Liver (tissue), 9 donors: Measurements from ENCODE around the gene THBD. TPM values are rescaled to one million over a fixed set of nuclear protein-coding genes. Genes with fewer than 3 reads are reported as not detected.

Experiments used
- DNase-seq: peaks from one replicate; pipeline ENCODE4 v3.0.0-alpha.2; 2017; ENCODE audit warnings: low spot score
- H3K27ac ChIP-seq, 2 donors: one replicate each; pipeline ENCODE4 v1.7.0; 2013; ENCODE audit warnings: inconsistent platforms in 2 of 2, low read length in 2 of 2, control low read depth in 1 of 2, low read depth in 1 of 2, mild to moderate bottlenecking in 1 of 2
- H3K27me3 ChIP-seq, 4 donors: one replicate each; pipeline versions ENCODE4 v1.6.1 to v1.7.0; 2013; ENCODE audit warnings: low read length in 3 of 4, inconsistent platforms in 1 of 4, mild to moderate bottlenecking in 1 of 4, moderate library complexity in 1 of 4; ENCODE audit not compliant: control insufficient read depth in 4 of 4, insufficient read depth in 4 of 4
- H3K36me3 ChIP-seq, 4 donors: one replicate each; pipeline versions ENCODE4 v1.6.1 to v1.7.0; 2013; ENCODE audit warnings: low read length in 3 of 4, mild to moderate bottlenecking in 3 of 4, low read depth in 1 of 4, moderate library complexity in 1 of 4; ENCODE audit not compliant: control insufficient read depth in 4 of 4, insufficient read depth in 3 of 4
- H3K4me1 ChIP-seq, 4 donors: one replicate each; pipeline versions ENCODE4 v1.6.1 to v1.7.0; 2013; ENCODE audit warnings: low read length in 3 of 4, mild to moderate bottlenecking in 3 of 4, moderate library complexity in 1 of 4; ENCODE audit not compliant: control insufficient read depth in 4 of 4, insufficient read depth in 4 of 4
- H3K4me3 ChIP-seq, 3 donors: one replicate each; pipeline versions ENCODE4 v1.6.1 to v1.7.0; 2013; ENCODE audit warnings: low read length in 3 of 3, control low read depth in 1 of 3, low read depth in 1 of 3, mild to moderate bottlenecking in 1 of 3
- H3K9ac ChIP-seq, 2 donors: one replicate each; pipeline ENCODE4 v1.7.0; 2013; ENCODE audit warnings: low read length in 2 of 2, mild to moderate bottlenecking in 2 of 2, moderate library complexity in 2 of 2, control low read depth in 1 of 2, low read depth in 1 of 2
- H3K9me3 ChIP-seq, 4 donors: one replicate each; pipeline versions ENCODE4 v1.6.1 to v1.7.0; 2013; ENCODE audit warnings: low read length in 3 of 4; ENCODE audit not compliant: control insufficient read depth in 4 of 4
- ATF3 ChIP-seq: IDR thresholded peaks from 2 replicates; pipeline ENCODE4 v1.6.1; 2016; ENCODE audit warnings: antibody characterized with exemption
- CTCF ChIP-seq: fragments of 150-350 bp; IDR thresholded peaks from 2 replicates; pipeline ENCODE4 v1.5.1; 2017; ENCODE audit warnings: improper control_type of control experiment, low read depth, low read length; ENCODE audit not compliant: missing input control
- EGR1 ChIP-seq, 2 donors: IDR thresholded peaks; 2 replicates each; pipeline ENCODE4 v1.6.1; 2016 to 2018; ENCODE audit warnings: antibody characterized with exemption in 2 of 2, low read depth in 2 of 2
- FOXA1 ChIP-seq: IDR thresholded peaks from 2 replicates; pipeline ENCODE4 v1.6.1; 2016; ENCODE audit warnings: antibody characterized with exemption
- FOXA2 ChIP-seq: IDR thresholded peaks from 2 replicates; pipeline ENCODE4 v1.6.1; 2016; ENCODE audit warnings: antibody characterized with exemption
- GABPA ChIP-seq, 2 donors: IDR thresholded peaks in 1 of 2; conservative IDR thresholded peaks in 1 of 2; 2 replicates each; pipeline ENCODE4 v1.6.1; 2016; ENCODE audit warnings: antibody characterized with exemption in 2 of 2, mild to moderate bottlenecking in 1 of 2, moderate library complexity in 1 of 2
- HNF4A ChIP-seq, 2 donors: conservative IDR thresholded peaks; 2 replicates each; pipeline ENCODE4 v1.6.1; 2016; ENCODE audit warnings: antibody characterized with exemption in 2 of 2, mild to moderate bottlenecking in 2 of 2
- HNF4G ChIP-seq: IDR thresholded peaks from 2 replicates; pipeline ENCODE4 v1.6.1; 2016; ENCODE audit warnings: antibody characterized with exemption
- JUND ChIP-seq, 2 donors: IDR thresholded peaks; 2 replicates each; pipeline ENCODE4 v1.6.1; 2016; ENCODE audit warnings: antibody characterized with exemption in 2 of 2
- MAX ChIP-seq: IDR thresholded peaks from 2 replicates; pipeline ENCODE4 v1.6.1; 2016; ENCODE audit warnings: antibody characterized with exemption
- NR2F2 ChIP-seq: IDR thresholded peaks from 2 replicates; pipeline ENCODE4 v1.6.1; 2016; ENCODE audit warnings: antibody characterized with exemption
- RAD21 ChIP-seq, 2 donors: IDR thresholded peaks; 2 replicates each; pipeline ENCODE4 v1.6.1; 2016; ENCODE audit warnings: antibody characterized with exemption in 2 of 2, mild to moderate bottlenecking in 2 of 2
- REST ChIP-seq: IDR thresholded peaks from 2 replicates; pipeline ENCODE4 v1.6.1; 2016; ENCODE audit warnings: antibody characterized with exemption, mild to moderate bottlenecking
- RXRA ChIP-seq, 2 donors: IDR thresholded peaks; 2 replicates each; pipeline ENCODE4 v1.6.1; 2017 to 2018; ENCODE audit warnings: antibody characterized with exemption in 2 of 2, mild to moderate bottlenecking in 1 of 2
- SP1 ChIP-seq: IDR thresholded peaks from 2 replicates; pipeline ENCODE4 v1.6.1; 2018; ENCODE audit warnings: antibody characterized with exemption, mild to moderate bottlenecking
- TAF1 ChIP-seq: conservative IDR thresholded peaks from 2 replicates; pipeline ENCODE4 v1.6.1; 2016; ENCODE audit warnings: antibody characterized with exemption, mild to moderate bottlenecking
- YY1 ChIP-seq: IDR thresholded peaks from 2 replicates; pipeline ENCODE4 v1.6.1; 2016; ENCODE audit warnings: antibody characterized with exemption, mild to moderate bottlenecking
- ZBTB33 ChIP-seq: IDR thresholded peaks from 2 replicates; pipeline ENCODE4 v1.6.1; 2016; ENCODE audit warnings: antibody characterized with exemption
- WGBS: extraction: QIAGEN DNeasy Blood & Tissue Kit; methylation state at CpG from one replicate; pipeline ENCODE4 v1.1.7; 2013; 5-methylcytosine and 5-hydroxymethylcytosine counted together
- polyA plus RNA-seq, 2 donors: library from polyadenylated mRNA; stranded (reverse) in 1 of 2; unstranded in 1 of 2; fragments of 200-250 nt in 1 of 2; fragments of >200 nt in 1 of 2; fragmentation: Nextera tagmentation in 1 of 2; extraction: Ambion mirVana in 1 of 2; gene quantifications; one replicate each; pipeline versions ENCODE4 v1.2.1 to v1.2.3, GENCODE V29; 2013 to 2015
- total RNA-seq, 2 donors: library from RNA; depleted of rRNA; stranded (reverse); fragments of >200 nt; gene quantifications; one replicate each; pipeline ENCODE4 v1.2.3, GENCODE V29; 2014
- donor health status: healthy.
- donor health status: healthy.
- donor health status: healthy.
- donor health status: healthy.
- donor health status: healthy.

THBD gene
- total and polyA plus RNA-seq, 4 donors = 1.4 to 6.6 (median 3.1) TPM

- Histone ChIP-seq H3K9me3 (no peaks in the 10 kb centered on the region), H3K4me1 (no peaks in the 10 kb centered on the region), H3K9ac (no peak overlapping the region), H3K27ac (no peak overlapping the region), H3K27me3 (no peaks in the 10 kb centered on the region), H3K36me3 (no peaks in the 10 kb centered on the region), H3K4me3 (no peak overlapping the region)
- TF ChIP-seq ATF3 = no peak
- TF ChIP-seq HNF4G = no peak
- no peak for TF ChIP-seq REST
- no peak for TF ChIP-seq GABPA (IDR thresholded peaks at IDR 0.05 in 1 of 2, conservative IDR thresholded peaks at IDR 0.05 in 1 of 2)
- TF ChIP-seq JUND (IDR thresholded peaks at IDR 0.05) = no peak
- no peak for TF ChIP-seq YY1
- no peak for TF ChIP-seq NR2F2
- no peak for TF ChIP-seq CTCF
- no peak for TF ChIP-seq HNF4A (conservative IDR thresholded peaks at IDR 0.05)
- no peak for TF ChIP-seq MAX
- no peak for TF ChIP-seq SP1
- no peak for TF ChIP-seq EGR1 (IDR thresholded peaks at IDR 0.05; ENCODE audit: low read depth in 2 of 2)
- no peak for TF ChIP-seq FOXA1
- no peak for TF ChIP-seq FOXA2
- TF ChIP-seq RXRA (IDR thresholded peaks at IDR 0.05) = no peak
- TF ChIP-seq TAF1 = no peak
- TF ChIP-seq ZBTB33 = no peak
- no peak for TF ChIP-seq RAD21 (IDR thresholded peaks at IDR 0.05)
- no peak for DNase-seq
- WGBS = 69% methylated on average over 1 of the region's 1 CpG
These were observed 46.3 kb downstream of the THBD start for GRCh38 chr20:23003077-23003635.
